Transverse colon (tissue), 4 donors: Measurements from ENCODE around the gene KRTAP10-2. TPM values are rescaled to one million over a fixed set of nuclear protein-coding genes. Genes with fewer than 3 reads are reported as not detected.
"Not testable (repeated sequence)": the region's sequence is repeated elsewhere in the genome, so short reads cannot be mapped to it uniquely, and the experiment has no call there.

ENCODE experiments used
- DNase-seq: peaks from one replicate; pipeline ENCODE4 v3.0.0-alpha.2; 2019
- H3K27ac ChIP-seq, 4 donors: fragments of 200-600 bp; sonication (generic); 2 replicates each; pipeline ENCODE4 v1.5.1; 2016 to 2018; ENCODE audit warnings: inconsistent platforms in 4 of 4
- H3K27me3 ChIP-seq: fragments of 200-600 bp; sonication (generic); 2 replicates; pipeline ENCODE4 v1.5.1; 2017; ENCODE audit warnings: inconsistent platforms
- H3K36me3 ChIP-seq, 4 donors: fragments of 200-600 bp; sonication (generic); 2 replicates each; pipeline ENCODE4 v1.5.1; 2017 to 2019; ENCODE audit warnings: inconsistent platforms in 4 of 4
- H3K4me1 ChIP-seq, 4 donors: fragments of 200-600 bp; sonication (generic); 2 replicates each; pipeline ENCODE4 v1.5.1; 2017 to 2020; ENCODE audit warnings: inconsistent platforms in 4 of 4
- H3K4me3 ChIP-seq, 4 donors: fragments of 200-600 bp; sonication (generic); 1 replicate in 1 of 4; 2 replicates in 3 of 4; pipeline versions ENCODE4 v1.5.1 to v1.6.1; 2017 to 2019; ENCODE audit warnings: inconsistent platforms in 4 of 4
- H3K9me3 ChIP-seq, 2 donors: fragments of 200-600 bp; sonication (generic); 2 replicates each; pipeline ENCODE4 v1.5.1; 2017 to 2019; ENCODE audit warnings: inconsistent platforms in 2 of 2
- CTCF ChIP-seq, 5 experiments: fragments of 200-600 bp in 3 of 5; fragments of 450-650 bp in 2 of 5; sonication (generic) in 3 of 5; IDR thresholded peaks; 1 replicate in 2 of 5; 2 replicates in 3 of 5; pipeline ENCODE4 v1.5.1; 2016 to 2017; ENCODE audit warnings: antibody characterized with exemption in 5 of 5, inconsistent platforms in 3 of 5, mild to moderate bottlenecking in 2 of 5, moderate library complexity in 1 of 5
- EP300 ChIP-seq: sonication (generic); formaldehyde crosslinking; IDR thresholded peaks from one replicate; pipeline ENCODE4 v1.6.1; 2017; ENCODE audit warnings: antibody characterized with exemption, low read depth
- POLR2A ChIP-seq: fragments of 450-650 bp; IDR thresholded peaks from one replicate; pipeline ENCODE4 v1.6.1; 2016; ENCODE audit warnings: antibody characterized with exemption, mild to moderate bottlenecking, moderate library complexity
- POLR2AphosphoS5 ChIP-seq, 3 donors: sonication (generic); formaldehyde crosslinking; IDR thresholded peaks; one replicate each; pipeline ENCODE4 v1.6.1; 2016; ENCODE audit warnings: antibody characterized with exemption in 3 of 3
- WGBS, 2 donors: methylation state at CpG; one replicate each; pipeline ENCODE4 v1.1.5; 2018; ENCODE audit warnings: low coverage in 1 of 2; 5-methylcytosine and 5-hydroxymethylcytosine counted together
- in situ Hi-C, 4 donors: fragments of 200-750 bp; cut with MboI; loops; one replicate each; pipeline versions ENCODE4 v1.15.0 to v1.15.1; 2017; ENCODE audit warnings: low sequenced_read_pairs in 3 of 4, low pct_ligation_motif_present in 1 of 4, low pct_unique_long_range_greater_than_20kb in 1 of 4
- intact Hi-C: fragments of 100-400 bp; cut with DNase I; formaldehyde crosslinking; loops from one replicate; pipeline ENCODE4 v1.15.1; 2023; ENCODE audit warnings: low total_unique reads
- total RNA-seq, 4 donors: library from RNA; depleted of rRNA; stranded (reverse); fragments of >200 nt; gene quantifications; one replicate each; pipeline ENCODE4 v1.1.0, GENCODE V29; 2016

KRTAP10-2 gene
- total RNA-seq, 4 donors from 2014 or later, result not detected

GRCh38 chr21:44575307-44576024 is 24.2 kb upstream of the KRTAP10-2 start:
- 85% methylated on average over 20 of the region's 20 CpGs; no CpG with 5 or more reads in 1 of the 2 donors for WGBS, 2 donors
- Histone ChIP-seq H3K27ac (peak overlapping the region in 2 of 4 donors; percentile 11 to 61), H3K4me3 (no peak overlapping the region), H3K36me3 (no peaks in the 10 kb centered on the region), H3K27me3 (peaks cover 4% of the 10 kb centered on the region), H3K9me3 (no peaks in the 10 kb centered on the region), H3K4me1 (peaks cover 0 to 11% (median 8%) of the 10 kb centered on the region in 4 donors)
- intact Hi-C loops, result no loop called here
- TF ChIP-seq POLR2A (no peak), EP300 (no peak), CTCF (IDR thresholded peaks at IDR 0.05) (no peak), POLR2AphosphoS5 (IDR thresholded peaks at IDR 0.05) (no peak)
- no peak for DNase-seq
- in situ Hi-C loops, result loop anchor here in 2 of 4 donors (25.0 kb wide), 1 partner anchor 112 kb away; the partner anchor contains the start of genes KRTAP10-12 (in 2 of the 2) and KRTAP12-1 (in 2 of the 2)

GRCh38 chr21:44574457-44575306 is 23.4 kb upstream of the KRTAP10-2 start:
- no peaks in the 10 kb centered on the region for H3K36me3 ChIP-seq
- peaks cover 0 to 11% (median 8%) of the 10 kb centered on the region in 4 donors for H3K4me1 ChIP-seq
- intact Hi-C loops, result no loop called here
- H3K9me3 ChIP-seq, result no peaks in the 10 kb centered on the region
- DNase-seq, result peak; percentile 77
- TF ChIP-seq POLR2AphosphoS5 (IDR thresholded peaks at IDR 0.05), result no peak
- no peak for TF ChIP-seq EP300
- peak in 2 of 5 experiments; percentile 15 to 16 for TF ChIP-seq CTCF (IDR thresholded peaks at IDR 0.05)
- no peak for TF ChIP-seq POLR2A
- peak overlapping the region in 2 of 4 donors; percentile 17 to 24 for H3K4me3 ChIP-seq
- H3K27me3 ChIP-seq, result peaks cover 4% of the 10 kb centered on the region
- peak overlapping the region in 2 of 4 donors; percentile 11 to 61 for H3K27ac ChIP-seq
- 34% methylated on average over 19 of the region's 21 CpGs; no CpG with 5 or more reads in 1 of the 2 donors for WGBS, 2 donors
- in situ Hi-C loops, result loop anchor here in 2 of 4 donors (25.0 kb wide), 1 partner anchor 113 kb away; the partner anchor contains the start of genes KRTAP10-12 (in 2 of the 2) and KRTAP12-1 (in 2 of the 2)

- intact Hi-C loops, DNase-seq, H3K36me3 ChIP-seq, in situ Hi-C loops, H3K9me3 ChIP-seq, H3K27me3 ChIP-seq: not testable (repeated sequence)
- Histone ChIP-seq H3K4me1 (peaks cover 0 to 11% (median 8%) of the 10 kb centered on the region in 4 donors), H3K4me3 (peak within 1 kb of the TSS in 2 of 4 donors; percentile 17 to 24), H3K27ac (peak within 1 kb of the TSS in 1 of 4 donors; percentile 61)
- 36% methylated on average over 15 of the region's 25 CpGs; no CpG with 5 or more reads in 1 of the 2 donors for WGBS, 2 donors
Measured at GRCh38 chr21:44573630-44574456, 22.5 kb upstream of the KRTAP10-2 start, which contains the start of gene KRTAP10-4. KRTAP10-4 (plus strand) TSS chr21:44573729; CDS start chr21:44573759, 30 bp downstream.

GRCh38 chr21:44572959-44573583 is 21.8 kb upstream of the KRTAP10-2 start:
- Histone ChIP-seq H3K4me3 (no peak overlapping the region), H3K27me3 (peaks cover 4% of the 10 kb centered on the region), H3K9me3 (no peaks in the 10 kb centered on the region), H3K27ac (no peak overlapping the region), H3K4me1 (peaks cover 0 to 11% (median 8%) of the 10 kb centered on the region in 4 donors), H3K36me3 (no peaks in the 10 kb centered on the region)
- DNase-seq, result no peak
- TF ChIP-seq EP300, result no peak
- no peak for TF ChIP-seq POLR2A
- TF ChIP-seq POLR2AphosphoS5 (IDR thresholded peaks at IDR 0.05), result no peak
- no peak for TF ChIP-seq CTCF (IDR thresholded peaks at IDR 0.05)
- intact Hi-C loops, result no loop called here
- in situ Hi-C loops, result no loop called here
- WGBS, 2 donors, result 75% methylated on average over 15 of the region's 15 CpGs; no CpG with 5 or more reads in 1 of the 2 donors
